Common myeloid progenitor, CD34-positive (primary cell): ENCODE data around the gene CD82.

Experiments used
- CTCF ChIA-PET: fragments of 350-600 bp; sonication (Branson Sonifier 250); formaldehyde crosslinking; loops from one replicate; lab custom pipeline; 2021; ENCODE audit warnings: antibody characterized with exemption; lab: Charles Lee
- POLR2A ChIA-PET: fragments of 350-600 bp; sonication (Branson Sonifier 250); formaldehyde crosslinking; loops from one replicate; lab custom pipeline; 2021; ENCODE audit warnings: antibody characterized with exemption; lab: Charles Lee
- DNase-seq, 3 donors: peaks; one replicate each; pipeline versions ENCODE4 v3.0.0 to v3.0.0-alpha.2; 2013
- H3K27ac ChIP-seq, 2 experiments: 1 replicate in 1 of 2; 2 replicates in 1 of 2; pipeline ENCODE4 v1.7.0; 2013; ENCODE audit warnings: inconsistent platforms in 2 of 2, low read length in 2 of 2, mild to moderate bottlenecking in 2 of 2, low read depth in 1 of 2, moderate library complexity in 1 of 2; ENCODE audit not compliant: severe bottlenecking in 2 of 2, insufficient read depth in 1 of 2, poor library complexity in 1 of 2
- H3K27me3 ChIP-seq, 5 experiments: replicated peaks in 2 of 5; 1 replicate in 3 of 5; 2 replicates in 2 of 5; pipeline versions ENCODE4 v1.6.1 to v1.7.0; 2013; ENCODE audit warnings: low read length in 4 of 5, mild to moderate bottlenecking in 2 of 5, moderate library complexity in 2 of 5, inconsistent platforms in 1 of 5; ENCODE audit not compliant: insufficient read depth in 5 of 5, control insufficient read depth in 4 of 5
- H3K36me3 ChIP-seq, 4 experiments: 1 replicate in 2 of 4; 2 replicates in 2 of 4; pipeline versions ENCODE4 v1.6.1 to v1.7.0; 2013; ENCODE audit warnings: low read length in 3 of 4, control low read depth in 1 of 4, mild to moderate bottlenecking in 1 of 4; ENCODE audit not compliant: control insufficient read depth in 4 of 4, insufficient read depth in 4 of 4
- H3K4me1 ChIP-seq, 4 experiments: 1 replicate in 3 of 4; 2 replicates in 1 of 4; pipeline versions ENCODE4 v1.6.1 to v1.7.1; 2013; ENCODE audit warnings: low read length in 3 of 4, mild to moderate bottlenecking in 3 of 4, control low read depth in 1 of 4, inconsistent platforms in 1 of 4, moderate library complexity in 1 of 4; ENCODE audit not compliant: control insufficient read depth in 4 of 4, insufficient read depth in 4 of 4; ENCODE audit errors: control extremely low read depth in 1 of 4
- H3K4me3 ChIP-seq, 7 experiments: 1 replicate in 4 of 7; 2 replicates in 3 of 7; pipeline versions ENCODE4 v1.5.1 to v1.7.0; 2013; ENCODE audit warnings: mild to moderate bottlenecking in 7 of 7, low read length in 6 of 7, moderate library complexity in 6 of 7, inconsistent platforms in 2 of 7, low read depth in 2 of 7, control low read depth in 1 of 7; ENCODE audit not compliant: insufficient read depth in 4 of 7, control insufficient read depth in 1 of 7; ENCODE audit errors: extremely low read depth in 1 of 7
- H3K9me3 ChIP-seq, 5 experiments: 1 replicate in 4 of 5; 2 replicates in 1 of 5; pipeline versions ENCODE4 v1.6.1 to v1.7.1; 2013; ENCODE audit warnings: low read length in 4 of 5, mild to moderate bottlenecking in 2 of 5, inconsistent platforms in 1 of 5, low read depth in 1 of 5, moderate library complexity in 1 of 5; ENCODE audit not compliant: control insufficient read depth in 4 of 5, insufficient read depth in 2 of 5; ENCODE audit errors: control extremely low read depth in 1 of 5
- WGBS: methylation state at CpG from one replicate; pipeline ENCODE4 v1.1.5; 2013; ENCODE audit not compliant: insufficient coverage; 5-methylcytosine and 5-hydroxymethylcytosine counted together

CD82 gene

GRCh38 chr11:44622721-44623258 is 57.3 kb downstream of the CD82 start:
- DNase-seq, result no peak
- Histone ChIP-seq H3K27me3 (no peaks in the 10 kb centered on the region), H3K36me3 (peaks cover 3 to 35% (median 26%) of the 10 kb centered on the region in 4 experiments), H3K4me3 (no peak overlapping the region), H3K4me1 (peaks cover 6 to 27% (median 24%) of the 10 kb centered on the region in 4 experiments), H3K27ac (no peak overlapping the region), H3K9me3 (no peaks in the 10 kb centered on the region)
- POLR2A ChIA-PET, result interaction anchor here (1.0 kb wide), 1 partner anchor 67 kb away, joined by 4 read pairs; no protein-coding TSS in a partner anchor
- CTCF ChIA-PET, result interaction anchor here (0.8 to 22.3 kb wide), 13 partner anchors 11 to 481 kb away, joined by 3 to 504 read pairs (median 4); partner anchors contain the start of gene CD82
- 98% methylated on average over 7 of the region's 11 CpGs for WGBS

- POLR2A ChIA-PET, result interaction anchor here (1.0 kb wide), 1 partner anchor 68 kb away, joined by 4 read pairs; no protein-coding TSS in a partner anchor
- peaks cover 0 to 2% (median 0%) of the 10 kb centered on the region in 5 experiments for H3K27me3 ChIP-seq
- peaks cover 3 to 30% (median 21%) of the 10 kb centered on the region in 4 experiments for H3K36me3 ChIP-seq
- H3K4me1 ChIP-seq, result peaks cover 6 to 27% (median 24%) of the 10 kb centered on the region in 4 experiments
- WGBS, result 4% methylated on average over 5 of the region's 10 CpGs
- CTCF ChIA-PET, result interaction anchor here (0.9 to 22.3 kb wide), 8 partner anchors 8 to 288 kb away, joined by 3 to 504 read pairs (median 4); partner anchors contain the start of gene CD82
- no peak overlapping the region for H3K27ac ChIP-seq
- no peak overlapping the region for H3K4me3 ChIP-seq
- H3K9me3 ChIP-seq, result no peaks in the 10 kb centered on the region
- peak in 2 of 3 donors; percentile 41 to 52 for DNase-seq
Observed at GRCh38 chr11:44623341-44623730, 57.9 kb downstream of the CD82 start.

DNA sequence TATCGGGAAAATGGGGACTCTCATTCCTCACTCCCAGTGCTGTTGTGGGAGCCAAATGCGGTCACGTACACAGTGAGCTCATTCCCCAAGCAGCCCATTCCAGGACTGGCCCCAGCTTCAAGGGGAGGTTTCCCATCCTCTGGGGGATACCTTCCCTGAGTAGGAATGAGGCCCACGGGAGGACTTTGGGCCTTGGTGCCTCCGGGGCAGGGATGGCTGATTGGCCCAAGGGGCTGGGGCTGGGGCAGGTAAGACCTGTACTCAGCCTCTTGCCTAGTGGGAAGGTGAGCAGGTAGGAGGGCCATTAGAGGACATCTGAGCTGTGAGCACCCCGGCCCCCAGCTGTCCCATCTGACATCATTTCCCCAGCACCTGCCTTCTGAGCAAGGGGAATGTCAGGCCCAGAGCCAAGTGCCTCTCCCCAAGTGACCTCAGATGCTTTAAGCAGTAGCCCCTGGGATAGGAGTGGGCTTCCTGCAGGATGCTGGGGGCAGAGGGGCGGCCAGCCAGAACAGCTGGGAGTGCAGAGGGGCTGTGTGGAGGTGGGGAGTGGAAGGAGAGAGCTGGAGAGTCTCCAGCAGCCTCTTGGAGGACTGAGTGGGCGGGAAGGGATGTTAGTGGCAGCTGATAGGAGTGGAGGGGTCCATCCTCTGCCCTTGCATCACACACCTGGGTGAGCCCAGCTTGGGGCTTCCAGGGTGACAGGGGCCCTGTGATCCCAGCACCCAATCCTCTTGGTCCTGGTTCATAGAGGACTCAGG is 58.4 kb downstream of the CD82 start:
- WGBS, result 63% methylated on average over 6 of the region's 8 CpGs
- Histone ChIP-seq H3K36me3 (peaks cover under 1 to 24% (median 17%) of the 10 kb centered on the region in 4 experiments), H3K4me1 (peaks cover 6 to 27% (median 24%) of the 10 kb centered on the region in 4 experiments), H3K9me3 (no peaks in the 10 kb centered on the region), H3K4me3 (no peak overlapping the region), H3K27ac (no peak overlapping the region), H3K27me3 (peaks cover 0 to 2% (median 0%) of the 10 kb centered on the region in 5 experiments)
- DNase-seq, result no peak
- ChIA-PET POLR2A (no interaction called here), CTCF (interaction anchor here (0.8 to 22.3 kb wide), 7 partner anchors 8 to 274 kb away, joined by 3 to 504 read pairs (median 4); partner anchors contain the start of gene CD82)

- ChIA-PET CTCF (interaction anchor here (0.8 to 22.3 kb wide), 5 partner anchors 8 to 273 kb away, joined by 3 to 504 read pairs (median 4); partner anchors contain the start of gene CD82), POLR2A (no interaction called here)
- 91% methylated on average over 4 of the region's 4 CpGs for WGBS
- H3K36me3 ChIP-seq, result peaks cover 0 to 18% (median 14%) of the 10 kb centered on the region in 4 experiments
- no peaks in the 10 kb centered on the region for H3K9me3 ChIP-seq
- peaks cover 6 to 27% (median 24%) of the 10 kb centered on the region in 4 experiments for H3K4me1 ChIP-seq
- H3K27me3 ChIP-seq, result peaks cover 0 to 2% (median 0%) of the 10 kb centered on the region in 5 experiments
- H3K27ac ChIP-seq, result no peak overlapping the region
- H3K4me3 ChIP-seq, result no peak overlapping the region
- no peak for DNase-seq
Observed at GRCh38 chr11:44624761-44625221, 59.3 kb downstream of the CD82 start.

- Histone ChIP-seq H3K36me3 (peaks cover 0 to 11% (median 10%) of the 10 kb centered on the region in 4 experiments), H3K9me3 (no peaks in the 10 kb centered on the region), H3K4me1 (peaks cover 6 to 27% (median 24%) of the 10 kb centered on the region in 4 experiments), H3K27ac (no peak overlapping the region), H3K27me3 (peaks cover 0 to 2% (median 0%) of the 10 kb centered on the region in 5 experiments), H3K4me3 (no peak overlapping the region)
- WGBS, result 58% methylated on average over 5 of the region's 7 CpGs
- peak in 2 of 3 donors; percentile 65 to 75 for DNase-seq
- ChIA-PET POLR2A (no interaction called here), CTCF (interaction anchor here (0.6 to 22.3 kb wide), 4 partner anchors 9 to 269 kb away, joined by 3 to 504 read pairs (median 4); partner anchors contain the start of gene CD82)
Observed at GRCh38 chr11:44625759-44626523, 60.5 kb downstream of the CD82 start.

DNA sequence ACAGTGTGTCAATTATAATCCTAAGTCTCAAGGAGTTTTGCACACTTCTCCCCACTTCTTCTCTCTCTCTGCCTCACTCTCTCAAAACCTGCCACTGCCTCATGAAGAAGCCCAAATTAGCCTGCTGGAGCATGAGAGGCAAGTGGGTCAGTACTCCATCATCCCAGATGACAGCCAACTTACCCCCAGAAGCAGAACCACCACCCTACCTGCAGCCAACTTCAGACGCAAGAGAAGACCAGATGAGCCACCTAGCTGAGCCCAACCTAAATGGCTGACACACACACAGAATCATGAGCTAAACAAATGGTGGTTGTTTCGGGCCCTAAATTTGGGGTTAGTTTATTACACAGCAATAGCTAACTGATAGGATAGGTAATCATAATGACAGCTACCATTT is 61.2 kb downstream of the CD82 start:
- ChIA-PET POLR2A (no interaction called here), CTCF (interaction anchor here (0.7 to 22.3 kb wide), 3 partner anchors 19 to 268 kb away, joined by 3 to 504 read pairs (median 4); partner anchors contain the start of gene CD82)
- Histone ChIP-seq H3K9me3 (no peaks in the 10 kb centered on the region), H3K4me1 (peaks cover 6 to 27% (median 24%) of the 10 kb centered on the region in 4 experiments), H3K27ac (no peak overlapping the region), H3K27me3 (peaks cover 0 to 2% (median 0%) of the 10 kb centered on the region in 5 experiments), H3K36me3 (peaks cover 0 to 8% (median 7%) of the 10 kb centered on the region in 4 experiments), H3K4me3 (no peak overlapping the region)
- WGBS, result 100% methylated on average over 2 of the region's 2 CpGs
- no peak for DNase-seq
